Testis (tissue), 3 donors: ENCODE measurements around the gene TLE4. TPM values are rescaled to one million over a fixed set of nuclear protein-coding genes. Genes with fewer than 3 reads are reported as not detected.
"Not testable (repeated sequence)": the region's sequence is repeated elsewhere in the genome, so short reads cannot be mapped to it uniquely, and the experiment has no call there.

Source experiments
- DNase-seq: peaks from one replicate; pipeline ENCODE4 v3.0.0-alpha.2; 2019
- H3K27ac ChIP-seq, 2 donors: fragments of 200-600 bp; sonication (generic); one replicate each; pipeline ENCODE4 v1.5.1; 2019
- H3K27me3 ChIP-seq: fragments of 200-600 bp; sonication (generic); one replicate; pipeline ENCODE4 v1.5.1; 2019
- H3K36me3 ChIP-seq: fragments of 200-600 bp; sonication (generic); one replicate; pipeline ENCODE4 v1.5.1; 2017; ENCODE audit warnings: low read depth; ENCODE audit errors: missing control alignments
- H3K4me1 ChIP-seq: fragments of 200-600 bp; sonication (generic); one replicate; pipeline ENCODE4 v1.5.1; 2019
- H3K4me3 ChIP-seq, 2 donors: fragments of 200-600 bp; sonication (generic); one replicate each; pipeline ENCODE4 v1.5.1; 2017 to 2019
- H3K9me3 ChIP-seq: fragments of 200-600 bp; sonication (generic); one replicate; pipeline ENCODE4 v1.5.1; 2017
- POLR2A ChIP-seq: fragments of 450-650 bp; IDR thresholded peaks from one replicate; pipeline ENCODE4 v1.6.1; 2017; ENCODE audit warnings: antibody characterized with exemption, mild to moderate bottlenecking, moderate library complexity
- WGBS, 2 donors: methylation state at CpG; one replicate each; pipeline ENCODE4 v1.1.5; 2018; 5-methylcytosine and 5-hydroxymethylcytosine counted together
- intact Hi-C: fragments of 100-400 bp; cut with DNase I; formaldehyde crosslinking; loops from one replicate; pipeline ENCODE4 v1.15.1; 2023; ENCODE audit warnings: low total_unique reads
- polyA plus RNA-seq: library from polyadenylated mRNA; stranded (reverse); fragments of 350-450 nt; fragmentation: Illumina TruSeq; extraction: RNeasy Lipid Tissue Mini Kit (QIAGEN cat#74804); gene quantifications from one replicate; pipeline ENCODE4 v1.2.3, GENCODE V29; 2014; ENCODE audit warnings: low read depth, low replicate concordance; ENCODE audit not compliant: insufficient read depth
- total RNA-seq, 2 donors: library from RNA; depleted of rRNA; stranded (reverse); fragments of >200 nt; gene quantifications; one replicate each; pipeline ENCODE4 v1.2.3, GENCODE V29; 2016
- TF ChIP-seq, protein P1 (sequence below), 3 experiments: fragments of 450-650 bp in 2 of 3; fragments of 200-600 bp in 1 of 3; sonication (generic) in 1 of 3; IDR thresholded peaks; one replicate each; pipeline ENCODE4 v1.5.1; 2016 to 2019; ENCODE audit warnings: antibody characterized with exemption in 3 of 3, mild to moderate bottlenecking in 2 of 3, moderate library complexity in 1 of 3

TLE4 gene
- total and polyA plus RNA-seq, 3 donors from 2014 or later: 223 to 311 (median 292) TPM

DNA sequence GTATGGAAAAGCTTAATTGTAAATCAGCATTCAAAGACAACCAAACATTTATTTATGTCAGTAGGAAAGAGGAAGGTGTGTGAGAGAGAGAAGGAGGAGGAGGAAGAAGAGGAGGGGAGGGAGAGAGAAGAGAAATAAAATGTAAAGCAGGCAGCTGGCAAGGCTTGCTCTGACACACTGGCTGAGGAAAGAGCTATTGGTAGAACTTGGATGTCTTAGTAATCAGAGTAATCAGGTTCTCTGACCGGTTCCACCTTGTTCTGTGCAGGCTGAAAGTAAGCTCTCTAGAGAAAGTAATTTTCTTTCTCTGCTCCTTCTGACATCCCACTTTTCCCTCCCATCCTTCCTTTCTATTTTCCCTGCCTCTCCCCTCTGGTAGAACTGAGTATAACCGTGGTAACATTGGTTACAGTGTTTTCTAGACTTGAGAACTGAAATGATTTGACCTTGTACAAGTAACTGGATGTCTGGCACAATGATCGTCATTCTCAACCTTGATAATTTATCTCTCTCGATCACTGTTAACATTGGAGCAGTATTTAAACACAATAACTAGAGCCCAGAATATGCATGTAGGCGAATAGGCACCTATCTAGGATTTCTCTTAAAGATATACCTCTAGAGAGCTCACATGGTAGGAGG is 33.3 kb downstream of the TLE4 start:
- Histone ChIP-seq H3K27me3 (no peaks in the 10 kb centered on the region), H3K4me3 (no peak overlapping the region), H3K4me1 (peaks cover 6% of the 10 kb centered on the region), H3K27ac (peak overlapping the region; percentile 3 to 9), H3K36me3 (no peaks in the 10 kb centered on the region), H3K9me3 (no peaks in the 10 kb centered on the region)
- TF ChIP-seq, protein P1, sequence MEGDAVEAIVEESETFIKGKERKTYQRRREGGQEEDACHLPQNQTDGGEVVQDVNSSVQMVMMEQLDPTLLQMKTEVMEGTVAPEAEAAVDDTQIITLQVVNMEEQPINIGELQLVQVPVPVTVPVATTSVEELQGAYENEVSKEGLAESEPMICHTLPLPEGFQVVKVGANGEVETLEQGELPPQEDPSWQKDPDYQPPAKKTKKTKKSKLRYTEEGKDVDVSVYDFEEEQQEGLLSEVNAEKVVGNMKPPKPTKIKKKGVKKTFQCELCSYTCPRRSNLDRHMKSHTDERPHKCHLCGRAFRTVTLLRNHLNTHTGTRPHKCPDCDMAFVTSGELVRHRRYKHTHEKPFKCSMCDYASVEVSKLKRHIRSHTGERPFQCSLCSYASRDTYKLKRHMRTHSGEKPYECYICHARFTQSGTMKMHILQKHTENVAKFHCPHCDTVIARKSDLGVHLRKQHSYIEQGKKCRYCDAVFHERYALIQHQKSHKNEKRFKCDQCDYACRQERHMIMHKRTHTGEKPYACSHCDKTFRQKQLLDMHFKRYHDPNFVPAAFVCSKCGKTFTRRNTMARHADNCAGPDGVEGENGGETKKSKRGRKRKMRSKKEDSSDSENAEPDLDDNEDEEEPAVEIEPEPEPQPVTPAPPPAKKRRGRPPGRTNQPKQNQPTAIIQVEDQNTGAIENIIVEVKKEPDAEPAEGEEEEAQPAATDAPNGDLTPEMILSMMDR (IDR thresholded peaks at IDR 0.05): no peak
- no peak for TF ChIP-seq POLR2A
- DNase-seq: no peak
- WGBS, 2 donors: 44 to 58% methylated on average over 5 of the region's 5 CpGs
- intact Hi-C loops: no loop called here

DNA sequence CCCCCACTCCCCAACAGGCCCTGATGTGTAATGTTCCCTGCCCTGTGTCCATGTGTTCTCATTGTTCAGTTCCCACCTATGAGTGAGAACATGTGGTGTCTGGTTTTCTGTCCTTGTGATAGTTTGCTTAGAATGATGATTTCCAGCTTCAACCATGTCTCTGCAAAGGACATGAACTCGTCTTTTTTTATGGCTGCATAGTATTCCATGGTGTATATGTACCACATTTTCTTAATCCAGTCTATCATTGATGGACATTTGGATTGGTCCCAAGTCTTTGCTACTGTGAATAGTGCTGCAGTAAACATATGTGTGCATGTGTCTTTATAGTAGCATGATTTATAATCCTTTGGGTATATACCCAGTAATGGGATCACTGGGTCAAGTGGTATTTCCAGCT is 34.8 kb downstream of the TLE4 start:
- H3K4me1 ChIP-seq, H3K27ac ChIP-seq, H3K36me3 ChIP-seq, H3K4me3 ChIP-seq, DNase-seq, H3K9me3 ChIP-seq, intact Hi-C loops, H3K27me3 ChIP-seq: not testable (repeated sequence)
- WGBS, 2 donors: 88 to 97% methylated on average over 1 of the region's 1 CpG

DNA sequence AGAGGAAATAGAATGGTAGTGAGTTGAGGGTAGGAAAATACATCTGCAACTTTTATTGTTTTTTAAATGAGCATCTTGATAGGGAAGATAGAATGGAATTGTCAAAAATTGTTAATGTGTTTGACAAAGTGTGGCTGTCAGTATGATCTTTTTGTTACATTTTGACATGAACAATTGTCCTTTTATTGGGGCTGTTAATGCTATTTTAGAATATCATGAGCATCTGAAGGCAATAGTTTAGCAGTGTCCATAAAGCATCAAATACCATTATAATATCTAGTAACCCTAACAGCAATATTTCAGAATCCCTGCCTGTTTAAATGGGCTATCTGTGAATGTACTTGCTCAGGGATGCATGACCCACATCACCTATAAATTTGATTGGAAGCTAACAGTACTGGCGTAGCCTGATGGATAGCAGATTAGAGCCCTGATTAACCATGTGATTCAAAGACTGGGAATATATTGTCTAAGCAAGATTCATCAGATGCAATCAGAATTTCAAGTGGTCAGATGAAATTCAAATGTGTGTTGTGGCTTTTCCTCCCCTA is 37.8 kb downstream of the TLE4 start:
- no peak for DNase-seq
- no peaks in the 10 kb centered on the region for H3K9me3 ChIP-seq
- no peak overlapping the region for H3K4me3 ChIP-seq
- 78 to 88% methylated on average over 1 of the region's 1 CpG for WGBS, 2 donors
- H3K36me3 ChIP-seq: no peaks in the 10 kb centered on the region
- H3K27me3 ChIP-seq: no peaks in the 10 kb centered on the region
- TF ChIP-seq, protein P1 (IDR thresholded peaks at IDR 0.05): no peak
- TF ChIP-seq POLR2A: no peak
- peaks cover 18% of the 10 kb centered on the region for H3K4me1 ChIP-seq
- no peak overlapping the region for H3K27ac ChIP-seq
- intact Hi-C loops: no loop called here

DNA sequence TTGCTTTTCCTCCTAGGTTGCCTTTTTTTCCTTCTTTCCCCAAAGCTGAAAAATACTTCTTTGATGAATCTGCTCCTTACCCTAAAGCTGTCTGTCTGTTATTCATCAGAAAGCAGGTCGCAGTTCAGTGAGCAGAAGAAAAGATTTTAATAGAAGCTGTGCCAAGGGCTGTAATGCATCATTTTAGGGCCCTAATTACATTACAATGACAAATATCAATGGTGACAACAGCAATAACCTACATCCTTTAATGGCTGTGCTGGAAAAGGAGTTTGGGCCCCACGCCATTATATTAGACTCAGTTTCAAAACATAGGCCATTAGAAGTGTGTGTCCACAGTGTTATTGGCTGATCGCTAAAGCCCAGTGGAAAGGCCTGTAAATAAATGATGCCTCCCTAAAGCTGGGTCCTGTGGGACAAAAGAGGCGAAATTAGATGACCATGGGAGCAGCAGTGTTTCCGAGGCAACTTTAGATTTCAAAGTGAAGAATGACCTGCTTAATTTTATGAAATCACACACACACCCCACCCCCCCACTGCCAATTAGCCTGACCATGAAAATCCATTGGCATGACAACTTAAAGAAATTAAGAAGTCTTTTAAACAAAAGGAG is 38.4 kb downstream of the TLE4 start:
- H3K4me1 ChIP-seq: peaks cover 18% of the 10 kb centered on the region
- DNase-seq: no peak
- TF ChIP-seq, protein P1 (IDR thresholded peaks at IDR 0.05): no peak
- no peak for TF ChIP-seq POLR2A
- H3K36me3 ChIP-seq: no peaks in the 10 kb centered on the region
- H3K4me3 ChIP-seq: no peak overlapping the region
- 63 to 95% methylated on average over 5 of the region's 5 CpGs for WGBS, 2 donors
- no peaks in the 10 kb centered on the region for H3K27me3 ChIP-seq
- H3K27ac ChIP-seq: no peak overlapping the region
- H3K9me3 ChIP-seq: no peaks in the 10 kb centered on the region
- intact Hi-C loops: no loop called here

DNA sequence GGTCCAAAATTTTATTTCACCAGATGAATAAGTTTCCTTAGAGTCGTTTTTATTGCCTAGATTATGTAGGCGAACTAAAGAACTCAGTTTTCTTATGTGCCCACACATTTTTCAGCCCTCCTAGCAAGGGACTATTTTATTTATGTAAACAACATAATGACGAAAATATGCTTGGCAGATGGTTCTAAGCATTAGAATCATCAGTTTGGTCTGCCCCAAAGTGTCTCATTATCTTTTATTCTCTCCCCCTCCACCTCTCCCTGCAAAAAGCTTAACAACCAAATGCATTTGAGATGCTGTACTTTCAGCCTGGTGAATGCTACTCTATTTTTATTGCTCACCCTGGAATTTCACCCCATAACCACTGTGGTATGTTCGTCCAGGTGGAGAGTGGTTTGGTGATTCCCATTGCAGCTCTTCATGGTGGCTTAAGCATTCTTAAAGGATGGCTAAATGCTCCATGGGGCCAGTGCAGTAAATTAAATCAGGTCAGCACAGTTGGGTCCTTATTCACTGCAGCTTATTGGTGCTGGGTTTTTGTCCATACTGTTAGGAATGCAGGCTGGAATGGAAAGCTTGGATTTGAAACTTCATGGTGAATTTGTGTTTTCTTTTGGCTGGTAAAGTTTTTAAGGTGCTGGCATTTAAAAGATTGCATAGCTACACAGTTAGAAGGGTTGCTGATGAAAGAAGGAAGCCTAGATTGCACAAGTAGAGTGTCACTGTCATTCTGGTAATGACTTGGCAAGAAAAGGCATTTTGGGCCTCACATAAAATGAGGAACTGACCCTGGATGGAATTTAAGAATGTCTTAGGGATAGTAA is 39.2 kb downstream of the TLE4 start:
- no peak overlapping the region for H3K4me3 ChIP-seq
- no peaks in the 10 kb centered on the region for H3K9me3 ChIP-seq
- peaks cover 12% of the 10 kb centered on the region for H3K4me1 ChIP-seq
- H3K36me3 ChIP-seq: no peaks in the 10 kb centered on the region
- intact Hi-C loops: no loop called here
- no peak for DNase-seq
- no peak for TF ChIP-seq POLR2A
- TF ChIP-seq, protein P1 (IDR thresholded peaks at IDR 0.05): no peak
- H3K27me3 ChIP-seq: no peaks in the 10 kb centered on the region
- no peak overlapping the region for H3K27ac ChIP-seq
- WGBS, 2 donors: 72 to 80% methylated on average over 4 of the region's 4 CpGs
